Measurements from ENCODE around the gene VDR. TPM values are rescaled to one million over a fixed set of nuclear protein-coding genes. Genes with fewer than 3 reads are reported as not detected.

Gene VDR
- polyA plus RNA-seq, 1 donor (not counting 4 experiments of a cell fraction or from before 2014, with no cell fraction given): 43.3 TPM

DNA sequence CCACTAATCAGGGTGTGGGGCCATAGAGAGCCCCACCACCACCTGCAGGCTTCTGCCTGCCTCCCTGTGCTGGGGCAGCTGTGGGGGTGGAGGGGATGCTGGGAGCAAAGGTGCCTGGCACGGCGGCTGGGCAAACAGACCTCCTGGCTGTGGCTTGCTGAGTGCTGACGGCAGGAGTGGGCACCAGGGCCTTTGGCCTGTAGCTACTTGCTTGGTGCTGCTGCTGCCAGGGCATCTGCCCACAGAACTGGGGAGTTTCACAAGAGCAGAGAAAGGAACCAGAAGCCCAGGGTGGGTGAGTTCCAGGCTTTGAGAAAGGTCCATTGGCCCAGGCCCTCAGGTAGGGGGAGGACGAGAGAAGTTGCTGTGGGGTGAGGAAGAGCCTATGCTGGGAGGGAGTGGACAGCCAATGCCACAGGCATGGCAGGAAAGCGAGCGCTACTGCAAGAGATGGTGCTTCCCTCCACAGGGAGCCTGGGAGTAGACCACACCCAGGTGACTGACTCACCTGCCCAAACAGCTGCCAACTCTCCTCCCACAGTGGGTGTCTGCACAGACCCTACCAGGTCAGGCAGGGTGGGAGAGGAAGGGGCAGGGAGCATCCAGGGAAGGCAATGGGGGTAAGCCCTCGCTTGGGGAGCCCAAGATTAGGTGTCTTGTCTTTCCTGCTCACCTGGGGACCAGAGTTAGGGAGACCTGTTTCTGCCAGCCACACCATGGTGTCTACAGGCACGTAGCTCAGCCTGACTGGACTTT is 46.1 kb downstream of the VDR start:
- H3K4me3 ChIP-seq (ENCODE audit: control insufficient read depth in 2 of 3, extremely low read depth in 1 of 3, insufficient read depth in 2 of 3, low read depth in 1 of 3, low read length in 3 of 3): no peak overlapping the region
- peaks cover 35 to 62% of the 10 kb centered on the region in 2 experiments for H3K36me3 ChIP-seq (ENCODE audit: control insufficient read depth in 2 of 2, extremely low read depth in 1 of 2, insufficient read depth in 2 of 2, low read length in 2 of 2)
- H3K79me2 ChIP-seq (ENCODE audit: control insufficient read depth, insufficient read depth, low read length): peaks cover 2% of the 10 kb centered on the region
- TF ChIP-seq, protein P1, sequence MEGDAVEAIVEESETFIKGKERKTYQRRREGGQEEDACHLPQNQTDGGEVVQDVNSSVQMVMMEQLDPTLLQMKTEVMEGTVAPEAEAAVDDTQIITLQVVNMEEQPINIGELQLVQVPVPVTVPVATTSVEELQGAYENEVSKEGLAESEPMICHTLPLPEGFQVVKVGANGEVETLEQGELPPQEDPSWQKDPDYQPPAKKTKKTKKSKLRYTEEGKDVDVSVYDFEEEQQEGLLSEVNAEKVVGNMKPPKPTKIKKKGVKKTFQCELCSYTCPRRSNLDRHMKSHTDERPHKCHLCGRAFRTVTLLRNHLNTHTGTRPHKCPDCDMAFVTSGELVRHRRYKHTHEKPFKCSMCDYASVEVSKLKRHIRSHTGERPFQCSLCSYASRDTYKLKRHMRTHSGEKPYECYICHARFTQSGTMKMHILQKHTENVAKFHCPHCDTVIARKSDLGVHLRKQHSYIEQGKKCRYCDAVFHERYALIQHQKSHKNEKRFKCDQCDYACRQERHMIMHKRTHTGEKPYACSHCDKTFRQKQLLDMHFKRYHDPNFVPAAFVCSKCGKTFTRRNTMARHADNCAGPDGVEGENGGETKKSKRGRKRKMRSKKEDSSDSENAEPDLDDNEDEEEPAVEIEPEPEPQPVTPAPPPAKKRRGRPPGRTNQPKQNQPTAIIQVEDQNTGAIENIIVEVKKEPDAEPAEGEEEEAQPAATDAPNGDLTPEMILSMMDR (optimal IDR thresholded peaks at IDR 0.05 in 1 of 3, IDR thresholded peaks at IDR 0.05 in 1 of 3, conservative IDR thresholded peaks at IDR 0.05 in 1 of 3; ENCODE audit: extremely low read depth in 1 of 3, insufficient read depth in 2 of 3, low read length in 3 of 3): peak in 1 of 3 experiments; percentile 2
- TF ChIP-seq EZH2 (IDR thresholded peaks at IDR 0.05; ENCODE audit: low read length): no peak
- FAIRE-seq (peak; percentile 95), DNase-seq (ENCODE audit: low read depth, low spot score) (no peak)
- no peak overlapping the region for H2AFZ ChIP-seq (ENCODE audit: control insufficient read depth, low read length)
- peaks cover 10% of the 10 kb centered on the region for H3K9me1 ChIP-seq (ENCODE audit: control insufficient read depth, extremely low read depth, insufficient read depth, low read length)
- H3K27me3 ChIP-seq (ENCODE audit: control insufficient read depth, extremely low read depth, insufficient read depth, low read length): no peaks in the 10 kb centered on the region
- peak overlapping the region; percentile 65 for H3K4me2 ChIP-seq (ENCODE audit: control insufficient read depth, extremely low read depth, insufficient read depth, low read depth, low read length)
- H3K4me1 ChIP-seq (ENCODE audit: control insufficient read depth, extremely low read depth, insufficient read depth, low read length): peaks cover 33% of the 10 kb centered on the region
- H4K20me1 ChIP-seq (ENCODE audit: control insufficient read depth, extremely low read depth, insufficient read depth, low read length): no peaks in the 10 kb centered on the region
- H3K9me3 ChIP-seq (ENCODE audit: control insufficient read depth, low read depth, low read length): no peaks in the 10 kb centered on the region
- H3K27ac ChIP-seq (ENCODE audit: control insufficient read depth, insufficient read depth, low read length): peak overlapping the region; percentile 25
- dilution Hi-C loops (cut with MboI; ENCODE audit: extremely low pct_ligation_motif_present, low sequenced_read_pairs): no loop called here
- no peak overlapping the region for H3K9ac ChIP-seq (ENCODE audit: control insufficient read depth, extremely low read depth, insufficient read depth, low read length)

DNA sequence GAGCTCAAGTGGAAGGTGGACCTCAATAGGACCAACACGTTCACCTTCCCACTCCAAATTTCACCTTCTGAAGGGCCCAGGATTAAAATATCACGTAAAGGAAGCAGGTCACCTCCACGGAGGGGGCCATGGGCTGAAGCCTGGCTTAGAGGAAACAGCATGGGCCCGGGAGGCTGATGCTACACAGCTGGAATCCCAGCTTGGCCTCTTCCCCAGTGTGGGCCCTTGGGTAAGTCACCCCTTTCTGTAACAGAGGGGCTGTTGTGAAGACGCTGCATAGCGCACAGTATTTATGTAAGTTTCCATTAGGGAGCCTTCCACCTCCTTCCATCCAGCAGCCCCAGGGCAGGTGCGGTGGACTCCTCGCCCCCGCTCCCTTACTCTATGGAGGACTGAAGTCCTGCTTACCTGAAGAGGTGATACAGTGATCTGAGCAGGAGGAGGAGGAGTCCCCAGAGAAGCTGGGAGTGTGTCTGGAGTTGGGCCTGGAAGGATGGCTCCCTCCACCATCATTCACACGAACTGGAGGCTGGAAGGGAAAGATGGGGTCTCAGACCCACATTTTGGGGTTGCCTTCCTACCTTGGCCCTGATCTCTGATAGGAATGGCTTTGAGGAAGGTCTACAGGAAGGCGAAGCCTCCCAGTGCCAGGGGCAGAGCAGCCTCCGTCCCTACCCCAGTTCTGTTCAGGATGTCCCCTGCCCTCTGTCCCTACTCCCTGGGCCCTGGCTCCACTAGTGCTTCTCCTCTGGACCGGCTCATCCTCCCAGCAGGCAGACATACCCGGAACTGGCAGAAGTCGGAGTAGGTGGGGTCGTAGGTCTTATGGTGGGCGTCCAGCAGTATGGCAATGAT is 47.8 kb downstream of the VDR start:
- H3K9me1 ChIP-seq (ENCODE audit: control insufficient read depth, extremely low read depth, insufficient read depth, low read length): peaks cover 6% of the 10 kb centered on the region
- H3K36me3 ChIP-seq (ENCODE audit: control insufficient read depth in 2 of 2, extremely low read depth in 1 of 2, insufficient read depth in 2 of 2, low read length in 2 of 2): peaks cover 29 to 52% of the 10 kb centered on the region in 2 experiments
- no peaks in the 10 kb centered on the region for H4K20me1 ChIP-seq (ENCODE audit: control insufficient read depth, extremely low read depth, insufficient read depth, low read length)
- dilution Hi-C loops (cut with MboI; ENCODE audit: extremely low pct_ligation_motif_present, low sequenced_read_pairs): no loop called here
- H3K9ac ChIP-seq (ENCODE audit: control insufficient read depth, extremely low read depth, insufficient read depth, low read length): no peak overlapping the region
- no peak overlapping the region for H3K4me2 ChIP-seq (ENCODE audit: control insufficient read depth, extremely low read depth, insufficient read depth, low read depth, low read length)
- FAIRE-seq (no peak), DNase-seq (ENCODE audit: low read depth, low spot score) (no peak)
- no peaks in the 10 kb centered on the region for H3K79me2 ChIP-seq (ENCODE audit: control insufficient read depth, insufficient read depth, low read length)
- no peaks in the 10 kb centered on the region for H3K27me3 ChIP-seq (ENCODE audit: control insufficient read depth, extremely low read depth, insufficient read depth, low read length)
- H2AFZ ChIP-seq (ENCODE audit: control insufficient read depth, low read length): no peak overlapping the region
- no peak overlapping the region for H3K27ac ChIP-seq (ENCODE audit: control insufficient read depth, insufficient read depth, low read length)
- no peaks in the 10 kb centered on the region for H3K9me3 ChIP-seq (ENCODE audit: control insufficient read depth, low read depth, low read length)
- TF ChIP-seq, protein P1 (optimal IDR thresholded peaks at IDR 0.05 in 1 of 3, IDR thresholded peaks at IDR 0.05 in 1 of 3, conservative IDR thresholded peaks at IDR 0.05 in 1 of 3; ENCODE audit: extremely low read depth in 1 of 3, insufficient read depth in 2 of 3, low read length in 3 of 3): no peak
- TF ChIP-seq EZH2 (IDR thresholded peaks at IDR 0.05; ENCODE audit: low read length): no peak
- no peak overlapping the region for H3K4me3 ChIP-seq (ENCODE audit: control insufficient read depth in 2 of 3, extremely low read depth in 1 of 3, insufficient read depth in 2 of 3, low read depth in 1 of 3, low read length in 3 of 3)
- H3K4me1 ChIP-seq (ENCODE audit: control insufficient read depth, extremely low read depth, insufficient read depth, low read length): peaks cover 20% of the 10 kb centered on the region
